Right ventricle myocardium inferior (tissue), 1 donor: Measurements from ENCODE around the gene STAT5B. TPM values are rescaled to one million over a fixed set of nuclear protein-coding genes. Genes with fewer than 3 reads are reported as not detected.
"Not testable (repeated sequence)": the region's sequence is repeated elsewhere in the genome, so short reads cannot be mapped to it uniquely, and the experiment has no call there.

Experiments used
- ATAC-seq: fragments of 200-7000 bp; cut with Tn5 transposase; one replicate; pipeline ENCODE4 v1.9.1; 2020; ENCODE audit warnings: mild to moderate bottlenecking, moderate library complexity
- DNase-seq: peaks from one replicate; pipeline ENCODE4 v3.0.0; 2021; ENCODE audit errors: missing footprints
- intact Hi-C: fragments of 100-400 bp; cut with DNase I; formaldehyde crosslinking; loops from one replicate; pipeline ENCODE4 v1.11.0; 2022
- total RNA-seq: library from RNA; stranded (reverse); fragmentation: NEBNext Ultra II Directional; extraction: Animal tissue kit (Norgen Biotek cat#: 25700); gene quantifications from one replicate; pipeline ENCODE4 v1.2.1, GENCODE V29; 2021
- donor health status: DM: no; HTN: yes; CAD: no; lungs with severe emphysema.

Gene STAT5B
- total RNA-seq, 1 donor from 2014 or later = 32.9 TPM

- intact Hi-C loops = loop anchor here (10.0 kb wide), 1 partner anchor 49 kb away; no protein-coding TSS in a partner anchor
- no peak for ATAC-seq
- no peak for DNase-seq
These were observed 2.0 kb downstream of the STAT5B start for GRCh38 chr17:42274253-42274542.

DNA sequence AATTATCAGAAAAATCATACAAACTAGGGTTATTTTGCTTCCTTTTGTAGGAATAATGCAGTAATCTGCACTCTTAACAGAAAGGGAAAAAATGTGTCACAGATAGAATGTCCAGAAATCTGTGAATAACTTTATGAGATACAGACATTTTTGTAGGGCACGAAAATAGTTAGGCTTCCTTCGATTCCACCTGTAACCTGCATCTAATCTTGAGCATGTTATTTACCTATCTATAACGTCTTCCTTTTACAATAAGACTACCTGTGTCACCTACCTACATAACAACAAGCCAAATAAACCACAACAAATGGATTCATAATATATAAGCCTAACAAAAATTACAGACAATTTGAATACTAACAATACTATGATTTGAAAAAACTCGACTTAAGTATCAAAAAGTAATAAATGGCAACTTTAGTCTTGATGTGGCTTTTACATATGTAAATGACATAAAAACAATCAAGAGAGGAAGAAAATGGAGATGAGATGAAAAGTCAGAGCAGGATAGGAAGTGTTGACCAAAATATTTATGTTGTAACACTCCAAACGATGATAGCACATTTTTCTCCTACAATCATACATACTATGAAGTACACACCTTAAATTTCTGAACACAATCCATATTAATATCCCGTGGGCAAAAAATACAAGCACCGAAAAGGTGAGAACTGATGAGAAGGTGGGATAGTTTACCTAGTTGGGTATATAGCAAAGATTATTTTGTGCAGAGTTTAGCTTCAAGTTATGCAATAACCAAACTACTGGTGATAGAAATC lies 2.5 kb downstream of the STAT5B start:
- no peak for ATAC-seq
- intact Hi-C loops = loop anchor here (10.0 kb wide), 1 partner anchor 49 kb away; no protein-coding TSS in a partner anchor
- no peak for DNase-seq

GRCh38 chr17:42272162-42272907 lies 3.9 kb downstream of the STAT5B start:
- intact Hi-C loops = loop anchor here (10.0 kb wide), 1 partner anchor 48 kb away; no protein-coding TSS in a partner anchor
- DNase-seq = no peak
- no peak for ATAC-seq

GRCh38 chr17:42271779-42272035 lies 4.5 kb downstream of the STAT5B start:
- ATAC-seq (no peak), DNase-seq (no peak)
- intact Hi-C loops = loop anchor here (10.0 kb wide), 1 partner anchor 47 kb away; no protein-coding TSS in a partner anchor

DNA sequence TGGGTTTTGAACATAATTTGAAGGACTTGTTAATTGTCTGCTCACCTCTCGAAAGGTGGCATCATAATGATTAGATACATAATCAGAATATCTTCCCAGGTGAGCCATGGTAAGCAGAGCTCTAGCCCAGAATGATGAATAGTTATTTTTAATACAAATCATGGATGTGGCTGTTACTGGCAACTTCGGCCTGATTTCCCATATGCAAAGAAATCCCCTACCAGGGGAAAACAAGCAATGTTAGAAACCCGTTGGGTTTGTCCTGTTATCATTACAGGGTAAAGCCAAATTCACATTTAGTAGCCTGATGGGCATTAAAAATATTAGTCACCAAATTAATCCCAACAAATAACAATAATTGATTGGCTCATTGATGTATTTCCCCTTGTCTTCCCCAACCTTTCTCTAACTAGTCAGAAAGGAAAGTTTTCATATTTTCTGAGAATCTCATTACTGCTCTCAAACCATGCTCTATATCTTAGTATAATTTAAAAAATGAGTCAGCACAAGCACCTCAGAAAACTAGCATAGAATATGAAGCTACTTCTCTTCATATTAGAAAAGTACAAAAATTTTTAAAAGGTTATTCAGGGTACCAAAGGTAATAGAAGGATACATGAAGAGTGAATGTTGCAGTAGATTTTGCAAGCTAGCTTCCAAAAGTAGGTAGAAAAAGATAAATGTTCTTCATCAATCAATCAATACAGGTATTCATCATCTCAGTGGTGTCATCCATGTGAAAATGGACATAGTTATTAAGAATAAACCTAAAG lies 5.0 kb downstream of the STAT5B start:
- no peak for ATAC-seq
- intact Hi-C loops = loop anchor here (10.0 kb wide), 1 partner anchor 46 kb away; no protein-coding TSS in a partner anchor

GRCh38 chr17:42270596-42270995 lies 5.6 kb downstream of the STAT5B start:
- peak; percentile 13 for ATAC-seq
- intact Hi-C loops = loop anchor here (10.0 kb wide), 1 partner anchor 46 kb away; no protein-coding TSS in a partner anchor

More for the DNA sequence above, 5.0 kb downstream of the STAT5B start:
- no peak for DNase-seq

DNA sequence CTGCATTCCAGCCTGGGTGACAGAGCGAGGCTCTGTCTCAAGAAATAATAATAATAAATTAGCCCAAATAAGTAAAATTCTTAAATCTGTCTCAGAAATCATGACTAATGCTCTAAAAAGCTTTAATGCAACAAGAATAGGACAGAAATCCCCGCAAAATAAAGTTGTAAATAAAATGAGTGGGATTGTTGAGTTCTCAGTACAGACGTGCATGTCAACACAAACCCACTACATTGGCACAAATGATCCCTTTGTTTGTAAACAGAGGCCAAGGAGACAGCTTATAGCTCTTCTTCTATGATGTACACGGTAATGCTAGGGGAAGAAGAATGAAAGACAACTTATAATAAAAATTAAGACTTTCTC lies 6.0 kb downstream of the STAT5B start:
- ATAC-seq (no peak), DNase-seq (no peak)
- intact Hi-C loops = loop anchor here (10.0 kb wide), 1 partner anchor 45 kb away; no protein-coding TSS in a partner anchor

More at GRCh38 chr17:42270596-42270995, 5.6 kb downstream of the STAT5B start:
- no peak for DNase-seq

GRCh38 chr17:42268236-42268635 lies 8.0 kb downstream of the STAT5B start:
- ATAC-seq = no peak
- DNase-seq = no peak
- intact Hi-C loops = no loop called here

GRCh38 chr17:42266918-42267766 lies 9.0 kb downstream of the STAT5B start:
- no peak for ATAC-seq
- intact Hi-C loops = no loop called here
- no peak for DNase-seq

DNA sequence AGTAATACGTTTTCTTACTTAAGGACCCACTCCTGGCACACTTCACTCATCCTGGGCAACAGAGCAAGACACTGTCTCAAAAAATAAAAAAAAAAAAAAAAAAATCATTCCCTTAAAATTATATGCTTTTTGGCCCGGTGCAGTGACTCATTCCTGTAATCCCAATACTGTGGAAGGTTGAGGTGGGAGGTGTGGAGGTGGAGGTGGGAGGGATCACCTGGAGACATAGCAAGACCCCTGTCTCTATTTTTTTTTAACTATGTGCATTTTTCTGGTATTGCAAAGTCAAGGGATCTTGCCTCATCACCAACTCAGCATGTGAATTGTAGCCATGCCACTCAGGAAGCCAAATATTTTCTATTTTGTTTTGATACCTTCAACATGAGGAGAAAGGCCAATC lies 9.7 kb downstream of the STAT5B start:
- ATAC-seq (no peak), DNase-seq (no peak)
- intact Hi-C loops = no loop called here

DNA sequence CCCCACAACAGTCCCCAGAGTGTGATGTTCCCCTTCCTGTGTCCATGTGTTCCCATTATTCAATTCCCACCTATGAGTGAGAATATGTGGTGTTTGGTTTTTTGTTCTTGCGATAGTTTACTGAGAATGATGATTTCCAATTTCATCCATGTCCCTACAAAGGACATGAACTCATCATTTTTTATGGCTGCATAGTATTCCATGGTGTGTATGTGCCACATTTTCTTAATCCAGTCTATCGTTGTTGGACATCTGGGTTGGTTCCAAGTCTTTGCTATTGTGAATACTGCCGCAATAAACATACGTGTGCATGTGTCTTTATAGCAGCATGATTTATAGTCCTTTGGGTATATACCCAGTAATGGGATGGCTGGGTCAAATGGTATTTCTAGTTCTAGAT lies 11.8 kb downstream of the STAT5B start:
- ATAC-seq, intact Hi-C loops, DNase-seq: not testable (repeated sequence)

DNA sequence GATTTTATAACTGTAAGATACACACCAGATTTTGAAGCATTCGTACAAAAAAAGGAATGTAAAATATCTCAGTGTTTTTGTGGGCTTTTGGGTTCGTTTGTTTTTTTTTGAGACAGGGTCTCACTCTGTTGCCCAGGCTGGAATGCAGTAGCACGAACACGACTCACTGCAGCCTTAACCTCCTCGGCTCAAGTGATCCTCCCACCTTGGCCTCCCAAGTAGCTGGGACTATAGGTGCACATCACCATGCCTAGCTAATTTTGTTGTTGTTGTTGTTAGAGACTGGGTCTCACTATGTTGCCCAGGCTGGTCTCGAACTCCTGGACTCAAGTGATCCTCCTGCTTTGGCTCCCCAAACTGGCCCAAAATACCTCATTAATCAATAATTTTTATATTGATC lies 15.9 kb downstream of the STAT5B start:
- ATAC-seq (no peak), DNase-seq (no peak)
- intact Hi-C loops = no loop called here

- intact Hi-C loops = no loop called here
- ATAC-seq = no peak
These were observed 20.7 kb downstream of the STAT5B start for GRCh38 chr17:42255445-42255844.

DNA sequence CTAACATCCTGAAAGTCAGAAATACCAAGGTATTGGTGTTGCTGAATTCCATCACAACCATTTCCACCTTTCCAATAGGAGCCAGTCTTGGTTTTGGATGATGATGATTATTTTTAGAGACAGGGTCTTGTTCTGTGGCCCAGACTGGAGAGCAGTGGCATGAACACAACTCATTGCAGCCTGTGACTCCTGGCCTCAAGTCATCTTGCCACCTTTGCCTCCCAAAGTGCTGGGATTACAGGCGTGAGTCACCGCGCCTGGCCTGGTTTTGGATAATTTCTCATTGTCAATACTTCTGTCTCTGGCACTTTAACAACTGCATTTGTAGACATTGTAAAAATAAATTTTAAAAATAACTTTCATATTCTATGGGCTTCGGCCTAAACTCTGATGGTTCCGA lies 22.6 kb downstream of the STAT5B start:
- DNase-seq (no peak), ATAC-seq (no peak)
- intact Hi-C loops = no loop called here

More at GRCh38 chr17:42255445-42255844, 20.7 kb downstream of the STAT5B start:
- no peak for DNase-seq

- DNase-seq (no peak), ATAC-seq (no peak)
- intact Hi-C loops = no loop called here
These were observed 23.3 kb downstream of the STAT5B start for GRCh38 chr17:42252597-42253550.

- intact Hi-C loops = no loop called here
- ATAC-seq (no peak), DNase-seq (no peak)
These were observed 25.1 kb downstream of the STAT5B start for GRCh38 chr17:42251115-42251514.

DNA sequence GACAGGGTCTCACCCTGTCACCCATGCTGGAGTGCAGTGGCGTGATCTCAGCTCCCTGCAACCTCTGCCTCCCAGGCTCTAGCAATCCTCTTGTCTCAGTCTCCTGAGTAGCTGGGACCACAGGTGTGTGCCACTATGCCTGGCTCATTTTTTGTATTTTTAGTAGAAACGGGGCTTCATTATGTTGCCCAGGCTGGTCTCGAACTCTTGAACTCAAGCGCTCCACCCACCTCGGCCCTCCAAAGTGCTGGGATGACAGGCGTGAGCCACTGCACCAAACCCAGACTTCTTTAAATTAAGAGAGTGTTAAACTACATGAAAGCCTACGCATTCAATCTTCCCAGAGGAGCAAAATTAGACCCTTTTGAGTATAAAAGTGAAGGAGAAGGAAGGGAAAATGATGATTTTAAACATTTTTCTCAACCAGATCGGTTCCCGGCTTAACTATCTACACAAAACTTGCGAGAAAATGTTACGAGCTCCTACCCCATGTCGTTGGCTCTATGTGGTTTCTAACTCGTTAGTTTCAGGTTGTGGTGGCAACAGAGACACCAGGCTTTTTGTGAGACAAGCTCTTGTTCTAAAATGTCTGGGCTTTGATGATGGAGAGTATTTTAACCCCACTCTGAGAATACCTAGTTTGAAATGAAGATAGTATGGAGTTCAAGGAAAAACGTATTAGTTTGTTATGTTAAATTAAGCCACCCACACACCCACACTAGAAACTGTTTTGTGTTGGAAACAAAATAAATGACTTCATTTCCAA lies 26.3 kb downstream of the STAT5B start:
- DNase-seq (no peak), ATAC-seq (no peak)

More for the DNA sequence above, 26.3 kb downstream of the STAT5B start:
- intact Hi-C loops = no loop called here
